Measurements from ENCODE around the gene FBXW4.

- TF ChIP-seq FOXA1 (IDR thresholded peaks at IDR 0.05) (no peak), ZNF384 (IDR thresholded peaks at IDR 0.05) (no peak), FOXM1 (IDR thresholded peaks at IDR 0.05; ENCODE audit: borderline replicate concordance) (no peak), SP1 (IDR thresholded peaks at IDR 0.05) (no peak), SUZ12 (IDR thresholded peaks at IDR 0.05) (no peak)
Observed at GRCh38 chr10:101565370-101565900, 129.5 kb downstream of the FBXW4 start.

Data from HEK293T (cell line).